NCI-H526 (cell line): ENCODE measurements around the gene JPT1.
A peak's percentile ranks its signal among the peaks of the same experiment; 100 is the strongest.
"Not testable (repeated sequence)": the region's sequence is repeated elsewhere in the genome, so short reads cannot be mapped to it uniquely, and the experiment has no call there.

Experiments
- DNase-seq, 2 experiments: peaks; one replicate each; lab custom pipeline; 2025; lab: John Stamatoyannopoulos, UW

Gene JPT1

DNA sequence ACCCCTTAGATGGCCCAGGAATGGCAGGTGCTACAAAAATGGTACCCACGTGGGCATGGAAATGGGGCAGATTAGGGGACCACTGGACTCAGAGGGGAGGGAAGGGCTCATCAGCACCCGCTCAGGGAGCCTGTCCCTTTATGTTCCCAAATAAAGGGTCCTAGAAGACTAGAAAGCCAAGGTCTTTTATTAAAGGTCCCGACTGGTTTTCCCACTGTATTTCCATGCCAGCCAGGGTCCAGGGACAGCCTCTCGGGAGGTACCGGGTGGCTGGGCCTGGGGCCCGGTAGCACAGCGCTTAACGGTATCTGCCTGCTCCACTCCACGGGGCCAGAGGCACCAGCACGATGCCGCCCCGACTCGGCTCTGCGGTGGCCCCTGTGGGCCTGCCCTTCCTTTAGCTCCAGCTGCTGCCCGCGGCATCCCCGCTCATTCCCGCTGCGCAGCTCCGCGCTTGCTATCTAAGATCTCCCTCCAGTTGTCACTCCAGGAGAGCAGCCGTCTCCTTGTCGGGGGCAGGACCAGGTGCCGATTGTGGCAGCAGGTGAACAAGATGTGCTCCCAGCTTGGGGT lies 24.2 kb downstream of the JPT1 start:
- peak in 1 of 2 experiments; percentile 65 for DNase-seq

DNA sequence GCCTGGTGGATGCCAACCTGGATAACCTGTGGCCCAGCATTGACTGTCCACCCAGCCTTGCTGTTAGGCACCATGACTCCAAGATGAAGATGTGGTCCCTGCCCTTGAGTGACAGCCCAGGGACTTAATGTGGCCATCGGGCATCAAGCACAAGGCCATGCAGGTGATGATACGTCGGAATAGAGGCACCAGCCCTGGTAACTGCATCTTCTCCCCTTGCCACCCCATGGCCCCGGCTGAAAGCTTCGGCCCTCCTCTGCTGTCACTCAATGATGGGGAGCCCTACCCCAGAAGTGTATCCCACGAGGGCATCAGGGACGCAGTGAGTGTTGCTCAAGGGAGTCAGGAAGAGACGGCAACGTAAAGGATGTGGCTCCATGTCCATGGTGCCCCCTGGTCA lies 24.7 kb downstream of the JPT1 start:
- no peak for DNase-seq

DNA sequence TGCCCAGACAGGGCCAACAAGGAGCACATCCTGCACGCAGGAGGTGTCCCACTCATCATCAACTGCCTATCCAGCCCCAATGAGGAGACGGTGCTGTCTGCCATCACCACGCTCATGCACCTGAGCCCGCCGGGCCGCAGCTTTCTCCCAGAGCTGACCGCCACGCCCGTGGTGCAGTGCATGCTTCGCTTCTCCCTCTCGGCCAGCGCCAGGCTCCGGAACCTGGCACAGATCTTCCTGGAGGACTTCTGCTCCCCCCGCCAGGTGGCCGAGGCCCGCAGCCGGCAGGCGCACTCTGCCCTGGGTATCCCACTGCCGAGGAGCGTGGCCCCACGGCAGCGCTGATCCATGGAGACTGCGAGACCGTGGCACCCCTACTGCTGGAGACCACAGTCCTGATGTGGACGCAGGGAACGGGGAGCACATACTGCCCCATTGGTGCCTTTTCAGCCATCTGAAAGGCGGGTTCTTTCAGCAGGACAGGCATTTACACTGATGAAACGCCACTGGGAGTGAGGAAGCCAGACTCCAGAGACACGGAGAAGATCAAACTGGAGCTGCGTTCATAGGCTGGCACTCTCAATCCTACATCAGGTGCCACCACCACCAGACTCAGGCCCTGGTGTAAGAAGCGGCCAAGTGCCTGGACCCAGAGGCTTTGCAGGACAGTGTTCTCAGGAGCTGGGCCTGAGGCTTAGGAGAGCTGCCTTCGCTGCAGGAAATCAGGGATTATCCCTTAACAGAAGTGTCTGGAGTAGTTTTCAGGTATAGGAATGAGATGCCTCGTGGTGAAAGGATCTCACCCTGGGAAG lies 25.4 kb downstream of the JPT1 start:
- DNase-seq, result no peak

DNA sequence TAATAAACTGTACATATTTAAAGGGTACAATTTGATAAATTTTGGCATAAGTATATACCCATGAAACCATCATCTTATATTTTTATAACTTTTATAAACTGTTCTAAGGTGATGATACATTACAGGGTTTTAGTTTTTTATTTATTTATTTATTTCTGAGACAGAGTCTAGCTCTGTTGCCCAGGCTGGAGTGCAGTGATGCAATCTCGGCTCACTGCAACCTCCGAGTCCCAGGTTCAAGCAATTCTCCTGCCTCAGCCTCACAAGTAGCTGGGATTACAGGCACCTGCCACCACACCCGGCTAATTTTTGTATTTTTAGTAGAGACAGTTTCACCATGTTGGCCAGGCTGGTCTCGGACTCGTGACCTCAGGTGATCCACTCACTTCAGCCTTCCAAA lies 26.4 kb downstream of the JPT1 start:
- DNase-seq, result not testable (repeated sequence)

DNA sequence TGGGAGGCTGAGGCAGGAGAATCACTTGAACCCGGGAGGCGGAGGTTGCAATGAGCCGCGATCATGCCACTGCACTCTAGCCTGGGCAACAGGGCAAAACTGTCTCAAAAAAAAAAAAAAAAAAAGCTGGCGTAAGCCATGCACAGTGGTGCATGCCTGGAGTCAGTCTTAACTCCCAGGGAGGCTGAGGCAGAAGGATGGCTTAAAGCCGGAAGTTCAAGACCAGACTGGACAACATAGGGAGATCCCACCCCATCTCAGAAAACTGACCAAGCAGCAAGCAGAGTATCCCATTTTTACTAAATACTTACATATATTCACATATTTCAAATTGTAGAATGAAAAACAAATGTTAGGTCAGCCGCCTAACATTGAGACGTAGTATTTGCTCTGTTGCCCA lies 27.4 kb downstream of the JPT1 start:
- DNase-seq, result no peak

DNA sequence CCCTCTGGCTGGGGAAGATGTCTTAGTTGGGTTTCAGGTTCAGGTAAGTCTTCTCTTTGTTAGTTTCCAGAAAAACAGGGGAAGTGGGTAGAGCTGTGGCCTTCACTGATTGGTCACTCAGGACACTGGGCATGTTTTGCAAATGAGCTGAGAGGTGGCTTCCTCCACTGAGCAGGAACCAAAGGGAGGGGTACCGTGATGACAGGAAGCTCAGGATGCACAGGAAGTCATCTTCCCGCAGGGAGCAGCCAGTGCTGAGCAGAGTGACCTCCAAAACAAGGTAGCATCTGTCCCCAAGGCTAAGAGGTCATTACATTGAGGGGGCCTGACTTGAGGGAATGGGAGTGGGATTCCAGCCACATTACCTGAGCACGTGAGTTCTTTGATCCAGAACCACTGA lies 28.3 kb downstream of the JPT1 start:
- DNase-seq, result no peak

DNA sequence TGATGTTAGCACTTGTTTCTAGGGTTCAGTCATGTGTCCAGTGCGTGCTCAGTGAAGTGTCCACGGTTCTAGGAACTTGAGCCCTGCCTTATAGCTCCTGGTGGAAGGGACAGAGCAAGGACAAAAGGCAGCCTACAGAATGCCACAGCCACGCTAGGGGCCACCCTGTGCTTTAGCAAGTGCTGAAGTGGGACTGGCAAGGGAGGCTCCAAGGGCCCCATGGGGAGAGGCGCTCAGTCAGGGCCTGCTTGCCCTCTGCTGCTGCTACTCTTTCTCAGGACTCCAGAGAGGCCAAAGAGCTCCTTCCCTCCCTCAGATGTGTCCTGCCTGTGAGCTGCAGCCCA lies 29.5 kb downstream of the JPT1 start:
- no peak for DNase-seq

DNA sequence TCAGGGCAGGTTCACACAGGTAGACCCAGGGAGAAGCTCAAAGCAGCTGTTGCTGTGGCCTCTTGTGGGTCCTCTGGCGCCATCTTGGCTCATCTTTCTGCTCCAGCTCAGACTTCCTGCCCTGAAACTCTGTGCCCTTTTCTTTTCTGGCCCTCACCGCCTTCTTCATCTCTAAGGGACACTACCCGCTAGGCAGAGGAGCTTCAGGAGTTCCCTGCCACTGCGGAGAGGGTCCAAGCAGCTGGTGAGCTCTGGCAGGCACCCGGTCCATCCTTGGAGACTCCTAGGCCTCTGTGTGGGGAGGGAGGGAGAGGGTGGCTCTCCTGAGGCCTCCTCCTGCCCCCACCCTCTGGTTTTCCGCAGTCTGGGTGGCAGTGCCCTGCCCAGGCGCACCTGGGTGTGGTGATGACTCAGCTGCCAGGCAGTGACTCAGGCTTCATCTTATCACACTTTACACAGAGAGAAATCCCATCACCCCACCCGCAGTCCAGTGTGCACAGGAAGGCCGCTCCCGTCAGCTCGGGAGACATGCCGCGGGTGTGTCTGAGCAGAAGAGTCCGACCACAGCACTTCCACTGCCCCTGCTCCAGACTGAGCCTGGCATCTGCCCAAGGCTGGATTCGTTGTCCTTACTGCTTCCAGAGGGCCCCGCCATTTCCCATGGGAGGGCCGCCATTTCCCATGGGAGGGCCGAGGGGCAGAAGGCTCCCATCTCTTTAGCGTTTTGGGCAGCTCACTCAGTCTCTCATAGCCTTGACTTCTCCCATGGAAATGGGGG lies 30.1 kb downstream of the JPT1 start:
- DNase-seq, result no peak

DNA sequence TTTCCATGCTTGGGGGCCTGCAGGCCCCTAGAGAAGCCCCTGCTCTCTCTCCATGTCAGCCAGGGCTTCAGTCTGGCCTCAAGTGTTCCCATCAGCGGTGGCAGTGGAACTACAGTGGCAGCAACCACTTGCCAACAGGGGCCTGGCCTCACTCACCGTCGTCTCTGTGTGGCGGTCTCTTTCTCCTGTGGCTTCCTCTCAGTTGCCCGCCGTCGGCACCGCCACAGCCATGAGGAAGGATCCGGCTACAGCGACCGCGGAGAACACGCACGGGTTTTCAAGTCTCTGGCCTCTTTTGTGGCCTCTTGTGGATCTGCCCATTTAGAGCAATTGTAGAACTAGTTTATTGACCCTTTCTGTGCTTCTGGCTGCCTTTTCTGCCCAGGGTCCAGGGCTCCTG lies 36.0 kb downstream of the JPT1 start:
- no peak for DNase-seq

DNA sequence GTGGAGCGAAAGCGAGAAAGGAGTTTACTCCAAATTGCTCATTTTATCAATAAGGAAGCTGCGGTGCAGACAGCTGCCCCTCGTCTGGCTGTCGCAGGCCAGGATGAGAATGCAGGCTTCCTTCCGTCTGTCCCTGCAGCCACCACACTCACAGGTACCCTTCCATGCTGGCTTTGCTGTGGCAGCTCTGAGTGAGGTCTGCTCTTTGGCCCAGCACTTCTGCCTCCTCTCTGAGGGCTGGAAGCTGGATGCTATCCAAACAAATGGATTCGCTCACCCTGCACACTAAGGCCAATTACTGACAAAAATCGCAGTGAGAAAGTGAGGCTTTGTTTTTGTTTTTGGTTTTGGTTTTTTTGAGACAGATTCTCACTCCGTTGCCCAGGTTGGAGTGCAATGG lies 37.6 kb downstream of the JPT1 start:
- no peak for DNase-seq

DNA sequence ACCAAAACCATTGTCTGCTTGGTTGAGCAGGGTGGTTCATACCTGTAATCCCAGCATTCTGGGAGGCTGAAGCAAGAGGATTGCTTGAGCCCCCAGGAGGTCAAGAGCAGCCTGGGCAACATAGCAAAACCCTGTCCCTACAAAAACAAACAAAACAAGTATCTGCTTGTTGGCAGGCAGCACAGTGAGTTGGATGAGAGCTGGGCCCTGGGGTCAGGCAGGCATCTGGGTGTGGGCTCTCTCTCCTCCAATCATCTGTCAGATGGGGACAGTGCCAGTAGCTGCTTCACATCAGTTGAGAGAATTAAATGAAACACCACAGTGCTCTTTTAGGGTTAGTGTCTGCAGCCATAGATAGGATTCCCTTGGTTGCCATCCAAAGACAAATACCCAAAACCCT lies 38.8 kb downstream of the JPT1 start:
- DNase-seq, result no peak

DNA sequence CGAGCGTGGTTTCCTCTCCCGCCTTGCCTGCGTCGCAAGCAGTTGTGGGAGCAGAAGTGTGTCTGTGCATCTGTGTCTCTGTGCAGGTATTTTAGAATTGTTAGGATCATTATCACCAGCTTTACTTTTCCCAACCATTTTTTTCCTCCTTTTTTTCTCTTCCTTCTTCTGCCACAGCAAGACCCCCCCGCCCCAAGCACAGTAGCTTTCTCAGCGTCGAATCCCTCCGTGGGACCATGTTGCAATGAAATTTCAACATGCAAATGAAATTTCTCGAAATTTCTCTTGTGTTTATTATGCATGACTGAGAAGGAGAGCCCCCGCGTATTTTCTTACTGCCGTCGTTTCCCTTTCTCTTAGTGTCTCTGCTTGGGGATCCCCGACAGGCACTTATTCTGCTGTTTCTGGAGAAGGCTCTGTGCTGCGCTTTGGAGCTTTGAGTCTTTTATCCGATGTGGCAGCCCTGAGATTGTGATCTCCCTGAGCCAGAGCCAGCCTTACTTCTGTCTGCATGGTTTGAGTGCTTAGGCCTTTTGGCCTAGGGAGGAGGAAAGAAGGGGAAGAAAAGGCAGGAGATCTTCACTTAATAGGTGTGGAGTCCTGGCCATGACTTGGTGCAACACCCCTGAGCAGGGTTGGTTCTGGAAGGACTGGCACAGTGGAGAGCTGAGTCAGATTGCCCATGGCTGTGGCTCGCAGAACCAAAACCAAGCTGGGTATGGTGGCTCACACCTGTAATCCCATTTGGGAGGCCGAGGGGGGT lies 39.6 kb downstream of the JPT1 start:
- DNase-seq, result no peak

DNA sequence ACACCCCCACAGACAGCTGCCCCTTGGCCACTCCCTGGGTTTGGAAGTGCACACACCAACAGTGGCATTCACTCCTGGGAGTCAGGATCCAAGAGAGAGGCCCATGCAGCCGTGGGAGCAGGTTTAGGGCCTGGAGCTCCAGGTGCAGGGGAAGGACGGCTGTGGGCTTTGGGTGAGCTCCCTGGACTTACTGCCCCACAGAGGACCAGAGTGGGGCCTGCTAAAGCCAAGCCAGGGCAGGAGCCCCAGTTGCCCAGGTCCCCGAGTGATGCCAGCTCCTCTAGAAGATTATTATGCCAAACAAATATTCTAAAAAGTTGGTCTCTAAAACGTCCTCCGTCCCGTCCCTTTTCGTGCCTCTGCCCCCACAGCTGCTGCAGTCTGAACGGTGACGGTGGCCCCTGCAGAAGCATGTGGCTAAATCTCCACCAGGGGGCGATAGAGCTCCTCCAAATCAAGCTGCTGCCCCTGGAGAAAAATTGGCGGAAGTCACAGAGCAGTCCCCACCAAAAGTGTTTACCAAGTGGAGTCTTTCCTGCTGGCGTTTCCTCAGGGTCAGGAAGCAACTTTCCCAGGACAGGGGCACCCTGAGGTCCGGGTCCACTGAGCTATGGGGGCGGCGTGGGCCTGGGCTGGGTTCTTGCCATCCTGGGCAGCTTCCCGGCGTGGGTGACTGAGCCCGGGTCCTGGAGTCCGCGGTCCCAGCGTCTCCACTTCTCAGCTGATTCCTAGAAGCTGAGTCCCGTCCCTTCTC lies 40.3 kb downstream of the JPT1 start:
- peak; percentile 70 to 92 for DNase-seq

DNA sequence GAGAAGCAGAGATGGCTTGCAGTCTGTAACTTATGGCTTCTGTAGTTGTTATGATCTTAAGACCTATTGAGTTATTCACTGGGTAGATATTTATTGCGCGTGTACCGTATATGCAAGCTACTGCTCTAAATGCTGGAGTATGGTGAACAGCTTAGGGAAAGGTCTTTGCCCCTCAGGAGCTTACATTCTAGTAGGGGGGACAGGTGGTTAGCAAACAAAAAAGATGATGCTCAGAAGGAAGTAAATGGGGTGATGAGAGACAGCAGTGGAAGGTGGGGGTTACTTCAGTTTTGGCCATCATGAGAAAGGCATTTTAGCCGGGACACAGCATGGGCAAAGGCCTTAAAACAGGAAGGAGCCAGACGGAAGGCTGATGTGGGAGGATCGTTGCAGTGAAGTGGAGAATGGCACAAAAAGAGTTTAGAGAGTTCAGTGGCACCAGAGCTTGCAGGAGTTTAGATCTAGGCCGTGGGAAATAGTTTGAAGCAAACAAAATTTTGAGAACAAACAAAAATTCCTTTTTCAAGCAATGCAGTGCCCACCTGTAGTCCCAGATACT lies 42.5 kb downstream of the JPT1 start:
- DNase-seq, result no peak

DNA sequence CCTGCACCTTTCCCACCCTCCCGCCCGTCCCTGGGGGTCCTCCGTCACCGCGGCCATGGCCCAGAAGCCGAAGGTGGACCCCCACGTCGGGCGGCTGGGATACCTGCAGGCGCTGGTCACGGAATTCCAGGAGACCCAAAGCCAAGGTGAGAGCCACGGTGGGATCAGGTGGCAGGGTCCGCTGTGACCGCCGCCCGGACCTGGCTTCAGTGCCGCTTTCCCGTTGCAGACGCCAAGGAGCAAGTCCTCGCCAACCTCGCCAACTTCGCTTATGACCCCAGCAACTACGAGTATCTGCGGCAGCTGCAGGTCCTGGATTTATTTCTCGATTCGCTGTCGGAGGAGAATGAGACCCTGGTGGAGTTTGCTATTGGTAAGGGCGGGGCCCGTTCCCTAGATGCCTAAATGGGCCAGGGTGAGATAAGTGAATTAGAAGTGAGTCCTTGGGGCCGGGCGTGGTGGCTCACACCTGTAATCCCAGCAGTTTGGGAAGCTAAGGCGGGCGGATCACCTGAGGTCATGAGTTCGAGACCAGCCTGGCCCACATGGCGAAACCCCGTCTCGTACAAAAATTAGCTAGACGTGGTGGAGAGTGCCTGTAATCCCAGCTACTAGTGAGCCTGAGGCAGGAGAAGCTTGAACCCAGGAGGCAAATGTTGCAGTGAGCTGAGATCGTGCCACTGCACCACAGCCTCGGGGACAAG lies 43.9 kb downstream of the JPT1 start:
- DNase-seq, result peak in 1 of 2 experiments; percentile 43

DNA sequence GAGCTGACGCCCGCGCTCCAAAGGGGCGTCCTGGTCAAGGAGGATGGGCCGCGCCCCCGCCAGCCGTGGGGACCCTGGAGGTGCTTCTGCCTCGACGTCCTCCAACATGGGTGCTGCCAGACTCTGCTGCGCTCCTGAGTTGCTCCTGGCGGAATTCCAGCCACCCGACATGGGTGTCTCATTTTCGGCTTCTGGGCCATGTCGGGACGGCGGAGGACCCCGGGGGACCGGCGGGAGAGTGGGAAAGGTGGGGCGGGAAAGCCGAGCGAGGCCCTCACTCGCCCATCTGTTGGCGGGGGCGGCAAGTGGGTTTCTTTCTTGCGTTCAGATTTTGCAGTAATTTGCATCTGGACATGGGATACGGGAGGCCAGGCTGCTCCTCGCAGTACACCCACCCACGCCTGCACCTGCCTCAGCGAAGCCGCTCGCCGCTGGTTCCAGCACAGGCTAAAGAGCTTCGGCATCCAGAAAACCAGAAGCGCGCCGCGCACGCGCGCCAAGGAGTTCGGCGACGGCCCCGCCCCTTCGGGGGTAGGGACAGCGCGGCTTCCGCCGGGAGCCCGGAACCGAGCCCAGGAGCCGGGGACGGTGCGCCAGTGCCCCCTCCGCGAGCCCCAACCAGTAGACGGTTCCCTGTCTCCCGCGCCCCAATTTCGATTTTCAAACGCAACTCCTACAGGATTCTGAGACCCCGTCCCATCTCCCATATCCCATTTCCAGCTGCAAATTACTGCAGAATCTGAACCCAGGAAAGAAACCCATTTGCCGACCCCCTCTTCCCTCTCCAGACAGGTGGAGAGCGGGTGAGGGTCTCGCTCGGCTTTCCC lies 44.7 kb downstream of the JPT1 start, which contains the start of gene ARMC7:
TSS of gene ARMC7 (plus strand) at position 563 of the 827 bp plus-strand sequence. CDS start 320 bp downstream, outside the sequence.
- peak; percentile 82 to 96 for DNase-seq

DNA sequence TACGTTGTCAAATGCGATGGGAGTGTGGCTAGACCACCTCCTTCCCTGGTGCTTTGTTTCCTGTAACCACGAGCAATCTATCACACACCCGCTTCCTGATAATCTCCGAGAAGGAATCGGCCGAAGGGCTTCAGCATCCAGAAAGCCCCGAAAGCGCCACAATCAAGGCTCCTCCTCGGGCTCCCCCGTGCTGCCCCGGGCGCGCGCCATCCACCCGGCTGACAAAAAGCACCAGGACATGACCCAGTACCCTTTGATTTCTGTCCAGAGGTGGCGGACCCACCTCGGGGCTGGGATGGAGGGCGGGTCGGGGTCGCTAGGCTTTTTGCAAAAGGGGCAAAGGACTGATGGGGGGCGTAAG lies 45.3 kb downstream of the JPT1 start:
- DNase-seq, result no peak

DNA sequence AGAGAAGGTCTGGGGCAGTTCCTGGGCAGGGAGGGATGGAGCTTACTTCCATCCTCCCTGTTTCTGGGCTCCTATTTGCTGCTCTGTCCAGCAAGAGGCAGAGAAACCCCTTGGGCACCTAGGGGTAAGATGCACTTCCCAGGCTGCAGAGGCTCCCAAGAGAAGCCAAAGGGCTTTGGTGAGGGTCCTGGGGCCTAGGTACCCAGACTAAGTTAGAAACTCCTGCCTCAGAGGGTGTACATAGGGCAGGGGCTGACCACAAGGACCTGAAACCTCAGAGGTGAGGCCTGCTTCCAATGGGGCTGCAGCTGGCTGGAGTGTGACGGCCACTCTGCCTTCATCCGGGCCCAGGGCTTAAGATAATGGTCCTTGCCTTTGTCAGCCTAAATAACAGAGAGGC lies 46.1 kb downstream of the JPT1 start:
- no peak for DNase-seq
